GM20000 (cell line): Measurements from ENCODE around the gene RDH8.

Experiments used
- DNase-seq: peaks from one replicate; pipeline ENCODE4 v3.0.0; 2012; ENCODE audit warnings: low spot score
- TF ChIP-seq, protein P1 (sequence below): IDR thresholded peaks from 2 replicates; pipeline ENCODE4 v1.5.1; 2012; ENCODE audit warnings: mild to moderate bottlenecking, control low read depth; ENCODE audit errors: extremely low read depth, missing control alignments

Gene RDH8

DNA sequence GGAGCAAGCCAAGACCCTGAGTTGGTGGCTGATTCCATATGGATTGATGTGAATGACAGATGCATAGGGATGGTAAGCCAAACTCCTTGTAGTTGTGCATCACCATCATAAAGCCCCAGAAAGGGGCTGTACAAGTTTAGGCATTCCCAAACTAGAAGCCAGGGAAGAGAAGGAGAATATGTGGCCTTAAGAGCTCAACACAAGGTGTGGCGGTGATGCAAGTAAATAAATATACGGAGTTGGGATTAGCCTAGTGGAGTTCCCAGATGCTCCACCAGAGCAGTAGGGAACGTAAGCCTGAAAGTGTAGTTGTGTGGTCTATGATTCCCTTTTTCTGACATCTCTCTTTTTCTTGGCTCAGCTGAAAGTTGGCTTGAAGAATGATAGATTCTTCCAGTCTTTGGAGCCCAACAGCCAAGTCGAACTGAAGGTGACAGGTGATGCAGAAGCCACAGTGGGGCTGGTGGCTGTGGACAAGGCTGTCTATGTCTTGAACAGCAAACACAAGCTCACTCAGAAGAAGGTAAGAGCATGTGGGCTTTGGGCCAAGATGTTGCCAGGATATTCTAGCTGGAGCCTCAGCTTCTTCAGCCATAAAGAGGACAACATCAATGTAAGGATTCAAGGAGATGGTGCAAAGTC lies 30.1 kb downstream of the RDH8 start:
- TF ChIP-seq, protein P1, sequence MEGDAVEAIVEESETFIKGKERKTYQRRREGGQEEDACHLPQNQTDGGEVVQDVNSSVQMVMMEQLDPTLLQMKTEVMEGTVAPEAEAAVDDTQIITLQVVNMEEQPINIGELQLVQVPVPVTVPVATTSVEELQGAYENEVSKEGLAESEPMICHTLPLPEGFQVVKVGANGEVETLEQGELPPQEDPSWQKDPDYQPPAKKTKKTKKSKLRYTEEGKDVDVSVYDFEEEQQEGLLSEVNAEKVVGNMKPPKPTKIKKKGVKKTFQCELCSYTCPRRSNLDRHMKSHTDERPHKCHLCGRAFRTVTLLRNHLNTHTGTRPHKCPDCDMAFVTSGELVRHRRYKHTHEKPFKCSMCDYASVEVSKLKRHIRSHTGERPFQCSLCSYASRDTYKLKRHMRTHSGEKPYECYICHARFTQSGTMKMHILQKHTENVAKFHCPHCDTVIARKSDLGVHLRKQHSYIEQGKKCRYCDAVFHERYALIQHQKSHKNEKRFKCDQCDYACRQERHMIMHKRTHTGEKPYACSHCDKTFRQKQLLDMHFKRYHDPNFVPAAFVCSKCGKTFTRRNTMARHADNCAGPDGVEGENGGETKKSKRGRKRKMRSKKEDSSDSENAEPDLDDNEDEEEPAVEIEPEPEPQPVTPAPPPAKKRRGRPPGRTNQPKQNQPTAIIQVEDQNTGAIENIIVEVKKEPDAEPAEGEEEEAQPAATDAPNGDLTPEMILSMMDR, result no peak
- DNase-seq, result no peak

DNA sequence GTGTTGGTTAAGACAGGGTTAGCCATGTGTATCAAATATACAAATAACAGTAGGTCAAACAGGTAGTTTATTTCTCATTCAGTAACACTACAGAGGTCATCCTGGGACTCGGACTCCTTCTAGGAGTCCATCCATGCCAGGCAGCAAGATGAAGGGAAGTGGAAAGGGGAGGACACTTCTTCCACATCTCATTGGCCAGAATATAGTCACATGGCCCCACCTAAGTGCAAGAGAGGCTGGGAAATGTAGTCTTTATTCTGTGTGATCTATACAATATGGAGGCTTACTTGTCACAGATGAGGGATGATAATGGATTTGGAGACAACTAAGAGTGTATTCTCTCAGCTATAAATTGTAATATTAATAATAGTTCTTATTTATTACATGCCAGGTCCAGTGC lies 31.1 kb downstream of the RDH8 start:
- TF ChIP-seq, protein P1, result no peak
- no peak for DNase-seq

DNA sequence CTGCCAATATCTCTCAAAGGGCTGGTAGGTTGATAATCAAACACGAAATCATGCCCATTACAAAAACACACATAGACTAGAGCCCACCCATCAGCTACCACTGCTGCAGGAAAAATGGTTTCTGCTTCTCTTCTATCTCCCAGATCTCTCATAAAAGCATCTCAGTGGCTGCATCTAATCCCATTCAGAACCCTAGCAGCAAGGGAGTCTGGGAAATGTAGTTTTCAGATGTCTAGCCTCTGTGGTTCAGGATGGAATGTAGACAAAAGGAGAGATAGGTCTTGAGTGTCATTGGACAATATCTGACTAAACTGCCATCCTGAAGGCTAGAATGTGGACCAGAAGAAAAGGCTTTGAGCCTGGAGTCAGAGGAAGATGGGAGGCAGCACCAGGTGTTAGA lies 32.1 kb downstream of the RDH8 start:
- DNase-seq, result no peak
- TF ChIP-seq, protein P1, result no peak

DNA sequence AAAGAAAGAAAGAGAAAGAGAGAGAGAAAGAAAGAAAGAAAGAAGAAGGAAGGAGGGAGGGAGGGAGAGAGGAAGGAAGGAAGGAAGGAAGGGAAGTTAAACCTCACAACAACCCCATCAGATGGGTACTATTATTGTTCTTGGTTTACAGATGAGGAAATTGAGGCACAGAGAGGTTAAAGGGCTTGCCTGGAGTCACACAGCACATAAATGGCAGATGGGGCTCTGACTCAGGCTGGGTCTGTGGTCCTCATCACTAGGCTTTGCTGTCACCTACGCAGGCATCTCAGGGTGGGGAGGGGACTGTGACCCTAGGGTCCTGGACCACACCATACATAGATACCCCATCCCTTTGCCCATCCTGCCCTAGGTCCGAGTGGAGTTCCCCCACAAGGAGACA lies 36.3 kb downstream of the RDH8 start:
- TF ChIP-seq, protein P1, result no peak
- DNase-seq, result no peak

DNA sequence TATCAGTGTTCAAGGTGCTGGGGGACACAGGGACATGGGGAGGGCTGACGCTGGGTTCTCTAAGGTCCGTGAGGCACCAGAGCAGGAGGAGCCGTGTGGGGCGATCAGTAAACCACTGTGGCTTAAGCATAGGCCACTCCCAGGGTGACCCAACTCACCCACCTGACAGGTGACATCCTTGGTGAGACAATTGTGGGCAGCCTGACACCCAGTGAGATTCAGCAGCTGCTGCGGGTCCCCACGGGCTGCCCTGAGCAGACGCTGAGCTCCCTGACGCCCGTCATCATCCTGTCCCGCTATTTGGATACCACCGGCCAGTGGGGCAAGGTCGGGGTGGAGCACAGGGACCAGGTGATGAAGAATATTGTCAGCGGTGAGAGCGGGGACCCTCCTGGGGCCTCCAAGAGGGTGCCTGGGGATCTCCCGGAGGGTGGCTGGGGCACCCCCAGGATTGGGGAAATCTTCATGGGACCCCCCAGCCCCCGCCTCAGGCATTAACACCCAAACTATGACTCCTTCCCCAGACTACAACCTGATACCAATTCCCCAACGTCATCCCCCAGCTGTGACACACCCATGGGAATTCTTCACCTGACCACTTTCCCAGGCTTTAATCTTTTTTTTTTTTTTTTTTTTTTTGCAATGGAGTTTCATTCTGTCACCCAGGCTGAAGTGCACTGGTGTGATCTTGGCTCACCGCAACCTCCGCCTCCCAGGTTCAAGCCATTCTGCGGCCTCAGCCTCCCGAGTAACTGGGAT lies 39.5 kb downstream of the RDH8 start:
- DNase-seq, result no peak
- TF ChIP-seq, protein P1, result no peak

DNA sequence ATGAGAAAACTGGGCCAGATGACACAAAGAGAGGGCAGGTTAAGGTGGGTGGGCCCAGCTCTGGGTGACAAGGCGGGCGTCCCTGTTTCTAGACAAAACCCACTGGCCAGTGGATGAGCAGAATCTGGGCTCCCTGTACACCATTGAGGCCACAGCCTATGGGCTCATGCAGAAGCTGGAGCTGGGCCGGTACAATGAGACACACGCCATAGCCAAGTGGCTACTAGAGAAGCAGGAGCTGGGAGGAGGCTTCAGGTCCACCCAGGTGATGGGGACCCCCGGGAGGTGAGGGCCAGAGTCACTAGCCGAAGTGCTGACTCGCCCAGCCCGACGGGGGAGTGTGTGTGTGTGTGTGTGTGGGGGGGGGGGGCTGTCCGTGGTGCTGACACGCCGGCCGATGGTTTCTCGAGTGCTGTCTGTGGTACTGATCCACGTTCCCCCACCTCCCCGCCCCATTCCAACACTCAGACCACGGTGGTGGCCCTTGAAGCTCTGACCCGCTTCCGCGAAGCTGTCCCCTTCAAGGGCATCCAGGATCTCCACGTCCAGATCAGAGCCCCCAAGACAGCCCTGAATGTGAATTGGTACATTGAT lies 48.5 kb downstream of the RDH8 start:
- TF ChIP-seq, protein P1, result no peak
- DNase-seq, result no peak

DNA sequence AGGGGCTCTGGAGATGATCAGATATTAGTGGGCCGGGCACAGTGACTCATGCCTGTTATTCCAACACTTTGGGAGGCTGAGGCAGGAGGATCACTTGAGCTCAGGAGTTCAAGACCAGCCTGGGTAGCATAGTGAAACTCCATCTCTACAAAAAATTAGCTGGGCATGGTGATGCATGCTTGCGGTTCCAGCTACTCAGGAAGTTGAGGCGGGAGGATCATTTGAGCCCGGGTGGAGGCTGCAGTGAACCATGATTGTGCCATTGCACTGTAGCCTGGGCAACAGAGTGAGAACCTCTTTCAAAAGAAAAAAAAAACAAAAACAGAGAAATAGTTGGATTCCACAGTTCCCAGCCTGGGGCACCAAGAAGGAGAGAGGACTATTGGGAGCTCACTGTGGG lies 54.9 kb downstream of the RDH8 start:
- DNase-seq, result no peak

More for the DNA sequence above, 54.9 kb downstream of the RDH8 start:
- TF ChIP-seq, protein P1, result no peak
